ENCODE measurements around the gene PRR13.

The PRR13 gene

GRCh38 chr12:53492188-53492587 is 50.7 kb downstream of the PRR13 start:
- no peak for DNase-seq (ENCODE audit: extremely low read depth in 1 of 2, low read depth in 1 of 2)

GRCh38 chr12:53492830-53493609 is 51.5 kb downstream of the PRR13 start:
- peak; percentile 54 to 80 for DNase-seq (ENCODE audit: extremely low read depth in 1 of 2, low read depth in 1 of 2)

GRCh38 chr12:53493610-53494391 is 52.3 kb downstream of the PRR13 start:
- DNase-seq (ENCODE audit: extremely low read depth in 1 of 2, low read depth in 1 of 2) = no peak
